Cardiac muscle cell (in vitro differentiated cells and primary cell): ENCODE data around the gene CCDC186. TPM values are rescaled to one million over a fixed set of nuclear protein-coding genes. Genes with fewer than 3 reads are reported as not detected.

ENCODE experiments used
- DNase-seq, 2 donors: peaks; one replicate each; pipeline versions ENCODE4 v3.0.0 to v3.0.0-alpha.2; 2010 to 2017; ENCODE audit warnings: low read depth in 1 of 2, low spot score in 1 of 2
- H3K27ac ChIP-seq: fragments of 200-600 bp; sonication (generic); 2 replicates; pipeline ENCODE4 v1.5.1; 2016
- H3K27me3 ChIP-seq: fragments of 200-600 bp; sonication (generic); 2 replicates; pipeline ENCODE4 v1.6.0; 2016; ENCODE audit warnings: control low read depth
- H3K36me3 ChIP-seq: fragments of 200-600 bp; sonication (generic); 2 replicates; pipeline ENCODE4 v1.5.1; 2016; ENCODE audit warnings: control low read depth
- H3K4me1 ChIP-seq: fragments of 200-600 bp; sonication (generic); 2 replicates; pipeline ENCODE4 v1.8.1; 2017; ENCODE audit warnings: low read depth, mild to moderate bottlenecking, mixed run types
- H3K4me3 ChIP-seq: fragments of 200-600 bp; sonication (generic); 2 replicates; pipeline ENCODE4 v1.5.1; 2016; ENCODE audit warnings: mild to moderate bottlenecking
- H3K9me3 ChIP-seq: fragments of 200-600 bp; sonication (generic); 2 replicates; pipeline ENCODE4 v1.5.1; 2017; ENCODE audit warnings: low read depth, mild to moderate bottlenecking, control low read depth
- polyA plus RNA-seq: library from polyadenylated mRNA; unstranded; fragments of >200 nt; fragmentation: Nextera tagmentation; extraction: Ambion mirVana; gene quantifications from 2 replicates; pipeline ENCODE4 v1.2.1, GENCODE V29; 2016
- total RNA-seq: library from RNA; depleted of rRNA; stranded (reverse); fragments of >200 nt; gene quantifications from 2 replicates; pipeline ENCODE4 v1.2.3, GENCODE V29; 2016
- TF ChIP-seq, protein P1 (sequence below): IDR thresholded peaks from 2 replicates; pipeline ENCODE4 v1.5.1; 2012; ENCODE audit warnings: low read depth, mild to moderate bottlenecking, low read length

Gene CCDC186
- total and polyA plus RNA-seq, 2 experiments from 2014 or later: 8.7 to 10.8 TPM

DNA sequence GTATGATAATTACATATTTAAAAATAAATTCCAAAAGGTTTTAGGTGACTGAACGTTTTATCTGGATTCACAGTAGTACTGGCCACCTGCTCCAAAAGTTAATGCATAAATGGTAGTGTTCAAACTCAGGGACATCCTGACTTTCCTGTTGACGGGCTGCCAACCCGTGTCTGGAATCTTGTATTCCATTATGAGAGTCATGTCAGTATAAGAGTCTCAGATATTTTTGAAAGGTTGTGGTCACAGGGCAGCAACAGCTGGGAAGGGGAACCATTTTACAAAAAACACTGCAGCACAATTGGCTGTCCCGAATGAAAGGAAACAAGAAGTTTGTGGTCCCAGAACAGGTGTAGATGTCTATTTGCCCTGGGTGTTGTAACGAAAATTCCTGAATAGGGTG, 8.0 kb upstream of the CCDC186 start:
- TF ChIP-seq, protein P1, sequence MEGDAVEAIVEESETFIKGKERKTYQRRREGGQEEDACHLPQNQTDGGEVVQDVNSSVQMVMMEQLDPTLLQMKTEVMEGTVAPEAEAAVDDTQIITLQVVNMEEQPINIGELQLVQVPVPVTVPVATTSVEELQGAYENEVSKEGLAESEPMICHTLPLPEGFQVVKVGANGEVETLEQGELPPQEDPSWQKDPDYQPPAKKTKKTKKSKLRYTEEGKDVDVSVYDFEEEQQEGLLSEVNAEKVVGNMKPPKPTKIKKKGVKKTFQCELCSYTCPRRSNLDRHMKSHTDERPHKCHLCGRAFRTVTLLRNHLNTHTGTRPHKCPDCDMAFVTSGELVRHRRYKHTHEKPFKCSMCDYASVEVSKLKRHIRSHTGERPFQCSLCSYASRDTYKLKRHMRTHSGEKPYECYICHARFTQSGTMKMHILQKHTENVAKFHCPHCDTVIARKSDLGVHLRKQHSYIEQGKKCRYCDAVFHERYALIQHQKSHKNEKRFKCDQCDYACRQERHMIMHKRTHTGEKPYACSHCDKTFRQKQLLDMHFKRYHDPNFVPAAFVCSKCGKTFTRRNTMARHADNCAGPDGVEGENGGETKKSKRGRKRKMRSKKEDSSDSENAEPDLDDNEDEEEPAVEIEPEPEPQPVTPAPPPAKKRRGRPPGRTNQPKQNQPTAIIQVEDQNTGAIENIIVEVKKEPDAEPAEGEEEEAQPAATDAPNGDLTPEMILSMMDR: no peak
- no peaks in the 10 kb centered on the region for H3K4me1 ChIP-seq
- no peaks in the 10 kb centered on the region for H3K9me3 ChIP-seq
- no peaks in the 10 kb centered on the region for H3K27me3 ChIP-seq
- no peak overlapping the region for H3K4me3 ChIP-seq
- H3K36me3 ChIP-seq: no peaks in the 10 kb centered on the region
- no peak for DNase-seq
- no peak overlapping the region for H3K27ac ChIP-seq

DNA sequence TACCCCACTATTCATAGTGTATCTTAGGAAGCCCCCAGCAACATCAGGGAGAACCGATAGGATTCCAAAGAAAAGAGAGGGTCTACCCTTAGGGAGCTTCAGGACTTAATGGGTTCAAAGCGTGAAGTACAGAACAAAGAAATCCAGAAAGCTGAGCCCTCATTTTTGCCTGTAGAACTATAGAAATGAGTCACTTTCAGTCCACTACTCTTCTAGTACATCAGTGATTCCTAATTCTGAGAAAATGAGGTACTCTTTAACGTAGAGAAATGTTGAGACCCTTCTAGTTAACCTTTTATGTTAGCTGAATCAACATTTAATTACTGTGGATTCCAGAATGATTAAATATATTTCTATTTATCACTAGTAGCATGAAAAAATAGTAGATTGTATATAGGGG, 6.9 kb upstream of the CCDC186 start:
- no peak for DNase-seq
- Histone ChIP-seq H3K27ac (no peak overlapping the region), H3K4me1 (no peaks in the 10 kb centered on the region), H3K36me3 (no peaks in the 10 kb centered on the region), H3K4me3 (no peak overlapping the region), H3K9me3 (no peaks in the 10 kb centered on the region), H3K27me3 (no peaks in the 10 kb centered on the region)
- TF ChIP-seq, protein P1: no peak

DNA sequence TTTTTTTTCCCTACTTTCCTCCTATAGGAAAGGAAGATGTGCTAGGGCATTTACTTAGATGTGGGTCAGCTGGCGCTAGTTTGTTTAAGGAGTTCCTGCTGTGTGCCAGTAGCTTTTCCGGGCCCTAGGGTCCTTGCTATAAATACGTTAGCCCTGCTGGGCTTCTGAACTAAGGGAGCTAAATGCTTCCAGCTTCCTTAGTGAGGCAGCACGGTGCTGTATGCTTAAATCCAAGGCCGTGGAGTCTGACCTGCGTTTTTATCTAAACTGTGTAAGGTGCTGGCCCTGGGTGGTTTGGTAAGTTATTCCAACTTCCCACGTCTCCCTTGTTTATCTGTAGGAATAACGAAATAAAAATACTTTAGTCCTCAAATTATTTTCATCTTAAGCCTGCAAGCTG, 5.7 kb upstream of the CCDC186 start:
- no peak overlapping the region for H3K27ac ChIP-seq
- H3K27me3 ChIP-seq: no peaks in the 10 kb centered on the region
- no peaks in the 10 kb centered on the region for H3K36me3 ChIP-seq
- H3K9me3 ChIP-seq: no peaks in the 10 kb centered on the region
- no peak overlapping the region for H3K4me3 ChIP-seq
- no peak for DNase-seq
- no peaks in the 10 kb centered on the region for H3K4me1 ChIP-seq
- TF ChIP-seq, protein P1: no peak

DNA sequence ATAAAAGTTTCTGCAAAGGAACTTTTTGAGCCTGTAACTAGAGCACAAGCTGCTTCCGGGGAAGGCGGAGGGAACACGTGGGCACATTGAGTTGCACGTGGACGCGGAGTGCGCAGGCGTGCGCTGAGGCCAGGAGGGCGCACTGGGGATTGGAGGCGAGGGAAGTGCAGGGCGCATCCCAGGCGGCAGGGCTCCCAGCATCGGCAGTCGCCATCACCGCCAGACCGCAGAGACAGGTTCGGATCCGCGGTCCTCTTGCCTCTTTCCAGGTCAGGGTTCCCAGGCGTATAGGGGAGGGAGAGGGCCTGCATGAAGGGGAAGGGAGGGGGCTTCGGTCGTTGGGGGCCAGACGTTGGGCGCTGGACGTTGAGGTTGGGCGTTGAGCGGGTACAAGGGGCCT, 5.1 kb upstream of the CCDC186 start, which contains the start of gene TDRD1:
TDRD1 (plus strand) TSS at position 206 of the 400 bp plus-strand sequence. CDS start 8,479 bp downstream, outside the sequence.
- TF ChIP-seq, protein P1: no peak
- Histone ChIP-seq H3K36me3 (no peaks in the 10 kb centered on the region), H3K27ac (no peak within 1 kb of the TSS), H3K4me1 (no peaks in the 10 kb centered on the region), H3K27me3 (no peaks in the 10 kb centered on the region), H3K4me3 (no peak within 1 kb of the TSS), H3K9me3 (no peaks in the 10 kb centered on the region)
- DNase-seq: no peak

DNA sequence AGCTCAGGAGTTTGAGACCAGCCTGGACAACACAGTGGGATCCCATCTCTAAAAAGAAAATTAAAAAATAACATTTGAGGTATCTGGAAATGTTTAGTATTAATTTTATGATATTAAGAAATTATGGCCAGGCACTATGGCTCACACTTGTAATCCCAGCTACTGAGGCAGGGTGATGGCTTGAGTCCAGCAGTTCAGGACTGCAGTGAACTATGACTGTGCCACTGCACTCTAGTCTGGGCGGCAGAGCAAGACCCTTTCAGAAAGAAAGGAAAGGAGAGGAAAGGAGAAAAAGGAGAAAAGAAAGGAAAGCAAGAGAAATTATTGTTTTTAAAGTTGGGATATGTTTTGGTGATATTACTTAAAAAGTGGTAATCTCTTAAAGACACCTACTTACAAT, 2.5 kb upstream of the CCDC186 start:
- no peaks in the 10 kb centered on the region for H3K4me1 ChIP-seq
- DNase-seq: no peak
- H3K4me3 ChIP-seq: no peak overlapping the region
- H3K27me3 ChIP-seq: no peaks in the 10 kb centered on the region
- TF ChIP-seq, protein P1: no peak
- H3K27ac ChIP-seq: no peak overlapping the region
- H3K9me3 ChIP-seq: no peaks in the 10 kb centered on the region
- no peaks in the 10 kb centered on the region for H3K36me3 ChIP-seq

DNA sequence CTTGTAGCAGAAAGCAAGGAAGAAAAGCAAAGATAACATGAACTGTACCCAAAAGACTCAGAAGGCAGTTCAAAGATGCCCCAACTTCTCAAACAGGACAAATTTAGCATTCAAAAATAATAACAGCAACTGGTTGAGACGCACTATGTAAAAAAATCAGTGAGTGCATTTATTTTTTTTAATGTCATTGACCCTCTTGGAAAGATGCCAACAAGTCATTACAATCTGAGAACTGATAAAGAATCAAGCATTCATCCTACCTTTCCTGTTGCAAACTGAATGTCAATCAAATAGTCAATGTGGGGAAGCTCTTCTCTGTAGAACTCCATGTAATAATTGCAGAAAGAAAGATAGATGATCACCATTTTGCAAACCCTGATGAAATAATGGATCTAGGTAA, 1.7 kb upstream of the CCDC186 start:
- H3K4me1 ChIP-seq: no peaks in the 10 kb centered on the region
- no peaks in the 10 kb centered on the region for H3K9me3 ChIP-seq
- no peaks in the 10 kb centered on the region for H3K27me3 ChIP-seq
- H3K4me3 ChIP-seq: no peak overlapping the region
- DNase-seq: no peak
- H3K27ac ChIP-seq: no peak overlapping the region
- TF ChIP-seq, protein P1: no peak
- H3K36me3 ChIP-seq: no peaks in the 10 kb centered on the region
